Measurements from ENCODE around the gene KRT2.

Gene KRT2

GRCh38 chr12:52643233-52644077 lies 8.6 kb downstream of the KRT2 start:
- TF ChIP-seq ZNF565 (CRISPR knock-in tag; conservative IDR thresholded peaks at IDR 0.05; ENCODE audit: low read depth) (no peak), TCF4 (CRISPR knock-in tag; IDR thresholded peaks at IDR 0.05; ENCODE audit: borderline replicate concordance) (no peak)
- ATAC-seq = no peak

- TF ChIP-seq ZNF565 (CRISPR knock-in tag; conservative IDR thresholded peaks at IDR 0.05; ENCODE audit: low read depth) (no peak), ISL1 (CRISPR knock-in tag; IDR thresholded peaks at IDR 0.05) (no peak), TCF4 (CRISPR knock-in tag; IDR thresholded peaks at IDR 0.05; ENCODE audit: borderline replicate concordance) (no peak), RARB (CRISPR knock-in tag; IDR thresholded peaks at IDR 0.05) (no peak), SNAI2 (CRISPR knock-in tag; IDR thresholded peaks at IDR 0.05) (no peak)
- no peak for ATAC-seq
Observed at GRCh38 chr12:52641468-52641867, 10.5 kb downstream of the KRT2 start.

GRCh38 chr12:52637299-52637698 lies 14.7 kb downstream of the KRT2 start:
- TF ChIP-seq TOX (CRISPR knock-in tag; IDR thresholded peaks at IDR 0.05; ENCODE audit: borderline replicate concordance) = no peak
- no peak for TF ChIP-seq PATZ1 (CRISPR knock-in tag; IDR thresholded peaks at IDR 0.05; ENCODE audit: borderline replicate concordance)
- TF ChIP-seq SNAI2 (CRISPR knock-in tag; IDR thresholded peaks at IDR 0.05) = no peak
- TF ChIP-seq CSDC2 (CRISPR knock-in tag; IDR thresholded peaks at IDR 0.05) = no peak
- TF ChIP-seq RARB (CRISPR knock-in tag; IDR thresholded peaks at IDR 0.05) = no peak
- no peak for TF ChIP-seq POU6F1 (CRISPR knock-in tag; IDR thresholded peaks at IDR 0.05; ENCODE audit: borderline replicate concordance, low read depth)
- TF ChIP-seq ZFP3 (CRISPR knock-in tag; IDR thresholded peaks at IDR 0.05) = no peak
- no peak for TF ChIP-seq ZC3H10 (CRISPR knock-in tag; IDR thresholded peaks at IDR 0.05)
- no peak for TF ChIP-seq GLIS3 (CRISPR knock-in tag; IDR thresholded peaks at IDR 0.05)
- no peak for TF ChIP-seq ISL1 (CRISPR knock-in tag; IDR thresholded peaks at IDR 0.05)
- TF ChIP-seq CREB5 (CRISPR knock-in tag; IDR thresholded peaks at IDR 0.05; ENCODE audit: low read depth) = no peak
- TF ChIP-seq ZFP30 (CRISPR knock-in tag; IDR thresholded peaks at IDR 0.05) = no peak
- no peak for ATAC-seq

GRCh38 chr12:52636592-52637258 lies 15.3 kb downstream of the KRT2 start:
- TF ChIP-seq RARB (CRISPR knock-in tag; IDR thresholded peaks at IDR 0.05) = no peak
- no peak for TF ChIP-seq ISL1 (CRISPR knock-in tag; IDR thresholded peaks at IDR 0.05)
- no peak for TF ChIP-seq ZNF8 (CRISPR knock-in tag; IDR thresholded peaks at IDR 0.05)
- ATAC-seq = no peak

GRCh38 chr12:52636189-52636588 lies 15.8 kb downstream of the KRT2 start:
- TF ChIP-seq ZC3H10 (CRISPR knock-in tag; IDR thresholded peaks at IDR 0.05) = no peak
- TF ChIP-seq ZNF565 (CRISPR knock-in tag; conservative IDR thresholded peaks at IDR 0.05; ENCODE audit: low read depth) = no peak
- TF ChIP-seq ZFP30 (CRISPR knock-in tag; IDR thresholded peaks at IDR 0.05) = no peak
- no peak for TF ChIP-seq ZFP3 (CRISPR knock-in tag; IDR thresholded peaks at IDR 0.05)
- TF ChIP-seq ISL1 (CRISPR knock-in tag; IDR thresholded peaks at IDR 0.05) = no peak
- no peak for TF ChIP-seq TCF4 (CRISPR knock-in tag; IDR thresholded peaks at IDR 0.05; ENCODE audit: borderline replicate concordance)
- ATAC-seq = no peak

- no peak for TF ChIP-seq ZFP30 (CRISPR knock-in tag; IDR thresholded peaks at IDR 0.05)
- TF ChIP-seq SNAI2 (CRISPR knock-in tag; IDR thresholded peaks at IDR 0.05) = no peak
- no peak for TF ChIP-seq CSDC2 (CRISPR knock-in tag; IDR thresholded peaks at IDR 0.05)
- TF ChIP-seq TSHZ2 (CRISPR knock-in tag; IDR thresholded peaks at IDR 0.05) = no peak
- TF ChIP-seq CREB5 (CRISPR knock-in tag; IDR thresholded peaks at IDR 0.05; ENCODE audit: low read depth) = no peak
- TF ChIP-seq TCF4 (CRISPR knock-in tag; IDR thresholded peaks at IDR 0.05; ENCODE audit: borderline replicate concordance) = no peak
- ATAC-seq = no peak
Observed at GRCh38 chr12:52634266-52635056, 17.6 kb downstream of the KRT2 start.
